DMS53 (cell line): ENCODE results near the gene RFX2.
"Not testable (repeated sequence)": the region's sequence is repeated elsewhere in the genome, so short reads cannot be mapped to it uniquely, and the experiment has no call there.

ENCODE experiments used
- DNase-seq: peaks from one replicate; lab custom pipeline; 2025; lab: John Stamatoyannopoulos, UW

The RFX2 gene

GRCh38 chr19:6074709-6075403, 35.4 kb downstream of the RFX2 start:
- no peak for DNase-seq

- DNase-seq, result no peak
Observed at GRCh38 chr19:6073858-6074708, 36.2 kb downstream of the RFX2 start.

GRCh38 chr19:6073233-6073632, 37.1 kb downstream of the RFX2 start:
- DNase-seq, result not testable (repeated sequence)

- DNase-seq, result no peak
Observed at GRCh38 chr19:6071875-6072274, 38.4 kb downstream of the RFX2 start.

GRCh38 chr19:6070720-6071485, 39.4 kb downstream of the RFX2 start:
- no peak for DNase-seq

GRCh38 chr19:6070207-6070681, 40.1 kb downstream of the RFX2 start:
- no peak for DNase-seq

- DNase-seq, result no peak
Observed at GRCh38 chr19:6069268-6069791, 41.0 kb downstream of the RFX2 start.

GRCh38 chr19:6068711-6069110, 41.6 kb downstream of the RFX2 start:
- DNase-seq, result no peak

- DNase-seq, result peak; percentile 39
Observed at GRCh38 chr19:6067975-6068374, 42.3 kb downstream of the RFX2 start.

- DNase-seq, result peak; percentile 99
Observed at GRCh38 chr19:6066661-6067646, 43.3 kb downstream of the RFX2 start.

- peak; percentile 89 for DNase-seq
Observed at GRCh38 chr19:6065685-6066374, 44.5 kb downstream of the RFX2 start.

- peak; percentile 28 for DNase-seq
Observed at GRCh38 chr19:6064336-6065073, 45.8 kb downstream of the RFX2 start.

- DNase-seq, result no peak
Observed at GRCh38 chr19:6063576-6064335, 46.5 kb downstream of the RFX2 start.

- no peak for DNase-seq
Observed at GRCh38 chr19:6062961-6063575, 47.2 kb downstream of the RFX2 start.

GRCh38 chr19:6062274-6062673, 48.0 kb downstream of the RFX2 start:
- no peak for DNase-seq

- no peak for DNase-seq
Observed at GRCh38 chr19:6061376-6062130, 48.7 kb downstream of the RFX2 start.

- no peak for DNase-seq
Observed at GRCh38 chr19:6060600-6061375, 49.5 kb downstream of the RFX2 start.
